ENCODE results near the gene MSRB3. TPM values are rescaled to one million over a fixed set of nuclear protein-coding genes. Genes with fewer than 3 reads are reported as not detected.

Gene MSRB3
- total RNA-seq, 1 experiment from 2014 or later: 0.55 TPM

DNA sequence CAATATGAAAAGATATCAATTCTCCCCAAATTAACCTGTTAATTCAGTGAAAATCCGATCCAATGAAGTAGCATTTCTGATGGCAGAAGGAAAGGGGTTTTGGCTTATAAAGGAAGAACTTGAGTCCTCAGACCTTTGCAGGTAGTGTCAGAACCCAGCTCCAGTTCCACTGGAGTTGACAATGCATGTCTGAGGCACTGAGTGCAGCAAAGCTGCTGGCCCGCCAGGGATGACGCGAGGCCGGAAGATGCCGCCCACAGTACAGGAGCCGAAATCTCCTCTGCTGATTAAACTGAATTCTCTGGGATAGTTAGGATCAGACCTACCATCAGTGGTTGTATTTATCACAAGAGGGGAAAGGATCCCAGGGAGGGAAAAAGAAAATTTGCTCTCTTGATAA, 220.7 kb downstream of the MSRB3 start:
- H3K4me3 ChIP-seq: no peak overlapping the region
- no peaks in the 10 kb centered on the region for H3K27me3 ChIP-seq (ENCODE audit: insufficient read depth, low read depth)
- CTCF ChIA-PET: no interaction called here
- no peaks in the 10 kb centered on the region for H3K36me3 ChIP-seq (ENCODE audit: low read depth)
- intact Hi-C loops (cut with micrococcal nuclease; ENCODE audit: unreplicated experiment): no loop called here
- H3F3A ChIP-seq (ENCODE audit: insufficient read depth, low read depth): no peaks in the 10 kb centered on the region
- no peaks in the 10 kb centered on the region for H3K79me2 ChIP-seq (ENCODE audit: low read depth)
- no peak overlapping the region for H3K27ac ChIP-seq
- H4K20me1 ChIP-seq (ENCODE audit: insufficient read depth): no peaks in the 10 kb centered on the region
- H3K9me3 ChIP-seq (ENCODE audit: insufficient read depth, low read depth): no peaks in the 10 kb centered on the region
- BruUV-seq (replicated peaks): no TSS peak
- peaks cover 11% of the 10 kb centered on the region; the same call in 1 of the 2 replicates for H3K9me2 ChIP-seq (ENCODE audit: insufficient read depth)
- TF ChIP-seq CTCF (conservative IDR thresholded peaks at IDR 0.05) (no peak), EZH2 (IDR thresholded peaks at IDR 0.05; ENCODE audit: low read depth) (no peak)
- POLR2A ChIA-PET (ENCODE audit: unreplicated experiment): no interaction called here
- H3K4me2 ChIP-seq: no peak overlapping the region
- DNase-seq: no peak
- H2AFZ ChIP-seq: no peak overlapping the region
- H3K4me1 ChIP-seq (replicated peaks; ENCODE audit: insufficient read depth): no peaks in the 10 kb centered on the region

DNA sequence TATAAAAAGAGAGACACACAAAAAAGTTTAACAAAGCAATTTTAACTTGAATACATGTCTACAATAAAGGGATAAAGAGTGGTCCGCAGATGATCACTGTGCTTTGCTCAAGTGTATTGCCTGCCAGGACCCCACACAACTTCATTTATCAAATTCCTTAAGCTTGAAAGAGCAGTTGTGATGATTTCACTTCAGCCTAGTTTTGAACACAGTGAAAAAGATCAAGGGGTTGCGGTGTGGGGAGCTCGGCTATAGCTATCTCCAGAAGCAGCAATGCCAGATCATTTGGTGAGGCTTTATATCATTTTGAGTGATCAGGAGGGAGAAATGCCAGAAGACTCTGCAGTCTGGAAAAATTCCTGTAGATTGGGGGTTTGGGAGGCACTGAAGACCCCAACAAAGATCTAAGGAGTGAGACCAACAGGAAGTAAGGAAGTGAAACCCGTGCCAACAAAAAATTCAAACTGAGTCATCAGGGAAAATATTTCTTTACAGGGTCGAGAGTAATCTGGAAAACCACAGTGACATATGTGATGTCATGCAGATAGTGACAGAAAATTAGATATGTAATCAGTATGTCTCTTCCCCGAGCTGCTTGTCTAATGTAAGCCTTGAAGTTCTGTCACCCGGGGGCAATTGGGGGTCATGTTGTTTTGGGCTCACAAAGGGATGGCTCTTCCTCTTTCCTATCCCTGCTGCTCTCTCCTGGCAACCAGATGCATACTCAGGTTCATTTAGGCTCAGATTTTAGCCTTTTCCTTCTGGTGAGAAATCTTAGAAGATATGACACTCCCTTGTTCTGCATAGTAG, 221.8 kb downstream of the MSRB3 start:
- Histone ChIP-seq H3F3A (ENCODE audit: insufficient read depth, low read depth) (no peaks in the 10 kb centered on the region), H3K79me2 (ENCODE audit: low read depth) (no peaks in the 10 kb centered on the region), H3K4me1 (replicated peaks; ENCODE audit: insufficient read depth) (no peaks in the 10 kb centered on the region), H4K20me1 (ENCODE audit: insufficient read depth) (no peaks in the 10 kb centered on the region), H2AFZ (no peak overlapping the region), H3K4me3 (no peak overlapping the region), H3K9me3 (ENCODE audit: insufficient read depth, low read depth) (no peaks in the 10 kb centered on the region), H3K9me2 (ENCODE audit: insufficient read depth) (peaks cover 11% of the 10 kb centered on the region; the same call in 1 of the 2 replicates), H3K36me3 (ENCODE audit: low read depth) (no peaks in the 10 kb centered on the region), H3K4me2 (no peak overlapping the region), H3K27ac (no peak overlapping the region), H3K27me3 (ENCODE audit: insufficient read depth, low read depth) (no peaks in the 10 kb centered on the region)
- no TSS peak for BruUV-seq (replicated peaks)
- intact Hi-C loops (cut with micrococcal nuclease; ENCODE audit: unreplicated experiment): no loop called here
- TF ChIP-seq CTCF (conservative IDR thresholded peaks at IDR 0.05) (no peak), EZH2 (IDR thresholded peaks at IDR 0.05; ENCODE audit: low read depth) (no peak)
- ChIA-PET POLR2A (ENCODE audit: unreplicated experiment) (no interaction called here), CTCF (no interaction called here)
- no peak for DNase-seq

DNA sequence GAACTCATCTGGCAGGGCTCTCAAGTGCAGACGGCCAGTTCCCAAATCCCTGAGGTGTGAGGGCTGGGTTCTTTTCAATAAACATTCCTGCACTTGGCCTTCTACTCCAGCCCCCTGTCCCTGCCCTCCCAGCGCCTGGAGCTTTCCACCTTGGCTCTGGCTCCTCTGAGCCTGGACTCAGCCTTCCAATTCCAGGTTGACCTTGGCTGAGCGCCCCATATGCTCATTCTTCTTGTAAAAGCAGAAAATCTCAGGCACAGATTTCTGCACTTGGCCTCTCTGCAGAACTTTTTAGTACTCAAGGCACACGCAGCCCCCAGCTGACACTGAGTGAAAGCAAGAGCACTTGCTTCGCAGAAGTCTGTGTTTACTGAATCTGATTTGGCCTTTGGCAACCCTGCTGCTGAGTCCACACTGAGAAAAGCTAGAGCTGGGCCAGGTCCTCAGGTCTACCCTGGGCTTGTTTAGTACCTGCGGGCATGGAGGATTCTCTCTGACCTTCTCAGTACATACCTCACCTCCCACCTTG, 222.7 kb downstream of the MSRB3 start:
- no peak overlapping the region for H3K27ac ChIP-seq
- peaks cover 11% of the 10 kb centered on the region; the same call in 1 of the 2 replicates for H3K9me2 ChIP-seq (ENCODE audit: insufficient read depth)
- no peaks in the 10 kb centered on the region for H3K9me3 ChIP-seq (ENCODE audit: insufficient read depth, low read depth)
- CTCF ChIA-PET: no interaction called here
- no peaks in the 10 kb centered on the region for H3K79me2 ChIP-seq (ENCODE audit: low read depth)
- H2AFZ ChIP-seq: no peak overlapping the region
- no peaks in the 10 kb centered on the region for H4K20me1 ChIP-seq (ENCODE audit: insufficient read depth)
- BruUV-seq (replicated peaks): no TSS peak
- no peak overlapping the region for H3K4me2 ChIP-seq
- no peak overlapping the region for H3K4me3 ChIP-seq
- no peaks in the 10 kb centered on the region for H3K27me3 ChIP-seq (ENCODE audit: insufficient read depth, low read depth)
- H3F3A ChIP-seq (ENCODE audit: insufficient read depth, low read depth): no peaks in the 10 kb centered on the region
- intact Hi-C loops (cut with micrococcal nuclease; ENCODE audit: unreplicated experiment): no loop called here
- TF ChIP-seq CTCF (conservative IDR thresholded peaks at IDR 0.05): no peak
- TF ChIP-seq EZH2 (IDR thresholded peaks at IDR 0.05; ENCODE audit: low read depth): no peak
- POLR2A ChIA-PET (ENCODE audit: unreplicated experiment): no interaction called here
- no peaks in the 10 kb centered on the region for H3K36me3 ChIP-seq (ENCODE audit: low read depth)
- no peak for DNase-seq
- no peaks in the 10 kb centered on the region for H3K4me1 ChIP-seq (replicated peaks; ENCODE audit: insufficient read depth)
